ENCODE measurements around the gene EAPP. TPM values are rescaled to one million over a fixed set of nuclear protein-coding genes. Genes with fewer than 3 reads are reported as not detected.

The EAPP gene
- total and polyA plus RNA-seq, 2 donors (not counting 1 experiment from before 2014, with no cell fraction given) = 54.0 to 58.0 TPM

GRCh38 chr14:34466691-34467090, 72.8 kb downstream of the EAPP start:
- TF ChIP-seq CTCF (conservative IDR thresholded peaks at IDR 0.05 in 1 of 2, IDR thresholded peaks at IDR 0.05 in 1 of 2; ENCODE audit: low read depth in 1 of 2, low read length in 2 of 2) (no peak), EZH2 (IDR thresholded peaks at IDR 0.05; ENCODE audit: low read length, missing control alignments) (no peak)
- Histone ChIP-seq H3K9me3 (ENCODE audit: control insufficient read depth, insufficient read depth, low read depth, low read length) (no peaks in the 10 kb centered on the region), H3K36me3 (ENCODE audit: control insufficient read depth, insufficient read depth, low read length) (no peaks in the 10 kb centered on the region), H3K4me1 (ENCODE audit: control insufficient read depth, extremely low read depth, insufficient read depth, low read length) (no peaks in the 10 kb centered on the region), H3K79me2 (ENCODE audit: control insufficient read depth, insufficient read depth, low read length) (no peaks in the 10 kb centered on the region), H3K27me3 (ENCODE audit: control insufficient read depth, insufficient read depth, low read length) (no peaks in the 10 kb centered on the region), H3K4me2 (ENCODE audit: extremely low read depth, insufficient read depth, low read length) (no peak overlapping the region), H3K27ac (ENCODE audit: insufficient read depth, low read length) (no peak overlapping the region), H3K9ac (ENCODE audit: insufficient read depth, low read length) (no peak overlapping the region), H3K4me3 (replicated peaks in 1 of 4; ENCODE audit: control extremely low read depth in 1 of 4, insufficient read depth in 1 of 4, low read depth in 3 of 4, low read length in 4 of 4) (no peak overlapping the region), H4K20me1 (ENCODE audit: control insufficient read depth, extremely low read depth, insufficient read depth, low read length) (no peaks in the 10 kb centered on the region), H2AFZ (ENCODE audit: low read length) (no peak overlapping the region)
- no peak for DNase-seq (ENCODE audit: low read depth in 2 of 2)

Other genes starting within 250 kb of the EAPP start
- 15.9 and 20.1 TPM in 2 replicates for gene SPTSSA, start 77.5 kb downstream of the EAPP start, total RNA-seq
- gene SPTSSA, start 77.5 kb downstream of the EAPP start, polyA plus RNA-seq = 36.1 and 38.4 TPM in 2 replicates
- gene SNX6, start 90.4 kb upstream of the EAPP start, total RNA-seq = 131 and 134 TPM in 2 replicates
- 217 and 232 TPM in 2 replicates for gene SNX6, start 90.4 kb upstream of the EAPP start, polyA plus RNA-seq
- gene CFL2, start 174.9 kb upstream of the EAPP start, total RNA-seq = 61.1 and 147 TPM in 2 replicates
- gene CFL2, start 174.9 kb upstream of the EAPP start, polyA plus RNA-seq = 282 and 362 TPM in 2 replicates

Data from fibroblast of lung (primary cell).